Breast epithelium (tissue), 3 donors: Measurements from ENCODE around the gene ABCC12.

Experiments used
- POLR2A ChIP-seq: fragments of 450-650 bp; IDR thresholded peaks from one replicate; pipeline ENCODE4 v1.6.1; 2016; ENCODE audit warnings: antibody characterized with exemption, mild to moderate bottlenecking, moderate library complexity
- TF ChIP-seq, protein P1 (sequence below), 3 donors: fragments of 450-650 bp; IDR thresholded peaks; one replicate each; pipeline ENCODE4 v1.5.1; 2016 to 2017; ENCODE audit warnings: antibody characterized with exemption in 3 of 3, mild to moderate bottlenecking in 3 of 3, moderate library complexity in 3 of 3

- no peak for TF ChIP-seq POLR2A
- TF ChIP-seq, protein P1, sequence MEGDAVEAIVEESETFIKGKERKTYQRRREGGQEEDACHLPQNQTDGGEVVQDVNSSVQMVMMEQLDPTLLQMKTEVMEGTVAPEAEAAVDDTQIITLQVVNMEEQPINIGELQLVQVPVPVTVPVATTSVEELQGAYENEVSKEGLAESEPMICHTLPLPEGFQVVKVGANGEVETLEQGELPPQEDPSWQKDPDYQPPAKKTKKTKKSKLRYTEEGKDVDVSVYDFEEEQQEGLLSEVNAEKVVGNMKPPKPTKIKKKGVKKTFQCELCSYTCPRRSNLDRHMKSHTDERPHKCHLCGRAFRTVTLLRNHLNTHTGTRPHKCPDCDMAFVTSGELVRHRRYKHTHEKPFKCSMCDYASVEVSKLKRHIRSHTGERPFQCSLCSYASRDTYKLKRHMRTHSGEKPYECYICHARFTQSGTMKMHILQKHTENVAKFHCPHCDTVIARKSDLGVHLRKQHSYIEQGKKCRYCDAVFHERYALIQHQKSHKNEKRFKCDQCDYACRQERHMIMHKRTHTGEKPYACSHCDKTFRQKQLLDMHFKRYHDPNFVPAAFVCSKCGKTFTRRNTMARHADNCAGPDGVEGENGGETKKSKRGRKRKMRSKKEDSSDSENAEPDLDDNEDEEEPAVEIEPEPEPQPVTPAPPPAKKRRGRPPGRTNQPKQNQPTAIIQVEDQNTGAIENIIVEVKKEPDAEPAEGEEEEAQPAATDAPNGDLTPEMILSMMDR (IDR thresholded peaks at IDR 0.05), result no peak
Observed at GRCh38 chr16:48158296-48158695, 2.5 kb upstream of the ABCC12 start.
